ENCODE measurements around the gene RAB3GAP2. TPM values are rescaled to one million over a fixed set of nuclear protein-coding genes. Genes with fewer than 3 reads are reported as not detected.
A peak's percentile ranks its signal among the peaks of the same experiment; 100 is the strongest.

The RAB3GAP2 gene
- total and polyA plus RNA-seq, 8 donors = 34.9 to 43.8 (median 36.2) TPM

- Histone ChIP-seq H3K27ac (peak overlapping the region in 1 of 2 donors; percentile 50), H3K4me3 (no peak overlapping the region), H3K4me1 (peaks cover 0 to 2% of the 10 kb centered on the region in 2 donors), H3K36me3 (peaks cover 0 to 85% of the 10 kb centered on the region in 2 donors), H3K27me3 (no peaks in the 10 kb centered on the region), H3K9me3 (no peaks in the 10 kb centered on the region)
- DNase-seq = no peak
- intact Hi-C loops (cut with DNase I) = no loop called here
- TF ChIP-seq, protein P1, sequence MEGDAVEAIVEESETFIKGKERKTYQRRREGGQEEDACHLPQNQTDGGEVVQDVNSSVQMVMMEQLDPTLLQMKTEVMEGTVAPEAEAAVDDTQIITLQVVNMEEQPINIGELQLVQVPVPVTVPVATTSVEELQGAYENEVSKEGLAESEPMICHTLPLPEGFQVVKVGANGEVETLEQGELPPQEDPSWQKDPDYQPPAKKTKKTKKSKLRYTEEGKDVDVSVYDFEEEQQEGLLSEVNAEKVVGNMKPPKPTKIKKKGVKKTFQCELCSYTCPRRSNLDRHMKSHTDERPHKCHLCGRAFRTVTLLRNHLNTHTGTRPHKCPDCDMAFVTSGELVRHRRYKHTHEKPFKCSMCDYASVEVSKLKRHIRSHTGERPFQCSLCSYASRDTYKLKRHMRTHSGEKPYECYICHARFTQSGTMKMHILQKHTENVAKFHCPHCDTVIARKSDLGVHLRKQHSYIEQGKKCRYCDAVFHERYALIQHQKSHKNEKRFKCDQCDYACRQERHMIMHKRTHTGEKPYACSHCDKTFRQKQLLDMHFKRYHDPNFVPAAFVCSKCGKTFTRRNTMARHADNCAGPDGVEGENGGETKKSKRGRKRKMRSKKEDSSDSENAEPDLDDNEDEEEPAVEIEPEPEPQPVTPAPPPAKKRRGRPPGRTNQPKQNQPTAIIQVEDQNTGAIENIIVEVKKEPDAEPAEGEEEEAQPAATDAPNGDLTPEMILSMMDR (IDR thresholded peaks at IDR 0.05) = no peak
- no peak for ATAC-seq
These were observed 122.5 kb downstream of the RAB3GAP2 start for GRCh38 chr1:220149742-220150141.

- no peaks in the 10 kb centered on the region for H3K9me3 ChIP-seq
- no peak for DNase-seq
- ATAC-seq = no peak
- intact Hi-C loops (cut with DNase I) = no loop called here
- peaks cover 0 to 79% of the 10 kb centered on the region in 2 donors for H3K36me3 ChIP-seq
- no peak overlapping the region for H3K27ac ChIP-seq
- no peaks in the 10 kb centered on the region for H3K27me3 ChIP-seq
- H3K4me1 ChIP-seq = no peaks in the 10 kb centered on the region
- TF ChIP-seq, protein P1 (IDR thresholded peaks at IDR 0.05) = no peak
- no peak overlapping the region for H3K4me3 ChIP-seq
These were observed 128.2 kb downstream of the RAB3GAP2 start for GRCh38 chr1:220144051-220144450.

- H3K4me3 ChIP-seq = no peak overlapping the region
- peaks cover 0 to 6% of the 10 kb centered on the region in 2 donors for H3K4me1 ChIP-seq
- no peaks in the 10 kb centered on the region for H3K9me3 ChIP-seq
- DNase-seq (no peak), ATAC-seq (no peak)
- no peaks in the 10 kb centered on the region for H3K27me3 ChIP-seq
- TF ChIP-seq, protein P1 (IDR thresholded peaks at IDR 0.05) = no peak
- intact Hi-C loops (cut with DNase I) = no loop called here
- H3K36me3 ChIP-seq = peaks cover 0 to 75% of the 10 kb centered on the region in 2 donors
- no peak overlapping the region for H3K27ac ChIP-seq
These were observed 132.3 kb downstream of the RAB3GAP2 start for GRCh38 chr1:220139966-220140365.

DNA sequence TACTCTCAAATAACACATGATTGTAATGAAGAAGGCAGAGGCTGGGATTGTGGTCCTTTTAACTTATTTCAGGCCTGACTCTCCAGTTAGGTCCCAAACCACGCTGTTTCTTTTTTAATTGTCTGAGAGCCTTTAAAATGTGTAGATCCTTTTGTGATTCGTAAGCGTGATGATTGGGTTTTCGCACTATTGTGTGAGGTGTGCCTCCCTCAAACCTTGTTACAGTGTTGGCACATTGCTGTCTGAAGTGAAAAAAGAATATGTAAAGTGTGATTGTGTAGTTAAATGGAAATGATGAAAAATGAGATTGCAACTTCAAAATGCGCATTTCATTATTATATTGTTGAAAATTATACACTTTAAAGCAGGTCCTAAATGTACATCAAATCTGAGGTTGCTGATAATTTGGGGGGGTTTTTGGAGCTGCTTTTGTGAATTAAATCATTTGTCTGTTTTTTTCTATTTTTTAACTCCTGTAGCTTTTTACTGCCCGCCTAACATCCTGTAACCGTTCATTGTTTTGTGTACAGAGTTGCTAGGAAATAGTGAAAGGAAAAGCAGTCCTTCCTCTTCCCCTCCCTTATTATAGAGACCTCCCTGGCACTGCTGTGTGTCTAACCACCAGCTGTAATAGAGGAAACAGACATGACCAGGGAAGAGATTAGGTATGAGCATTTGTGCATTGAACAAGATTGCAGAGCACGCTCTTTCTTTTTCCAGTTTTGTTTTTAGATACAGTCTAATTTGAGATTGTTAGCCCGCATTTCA, 135.1 kb downstream of the RAB3GAP2 start:
- TF ChIP-seq, protein P1 (IDR thresholded peaks at IDR 0.05) = no peak
- peak; percentile 80 for ATAC-seq
- Histone ChIP-seq H3K36me3 (peaks cover 0 to 81% of the 10 kb centered on the region in 2 donors), H3K27me3 (no peaks in the 10 kb centered on the region), H3K4me3 (no peak overlapping the region), H3K9me3 (no peaks in the 10 kb centered on the region), H3K4me1 (peaks cover 0 to 6% of the 10 kb centered on the region in 2 donors), H3K27ac (peak overlapping the region in 1 of 2 donors; percentile 9)
- DNase-seq = peak in 1 of 4 donors; percentile 35
- intact Hi-C loops (cut with DNase I) = no loop called here

GRCh38 chr1:220135755-220136154, 136.5 kb downstream of the RAB3GAP2 start:
- no peak overlapping the region for H3K4me3 ChIP-seq
- DNase-seq (no peak), ATAC-seq (no peak)
- TF ChIP-seq, protein P1 (IDR thresholded peaks at IDR 0.05) = no peak
- H3K36me3 ChIP-seq = peaks cover 0 to 67% of the 10 kb centered on the region in 2 donors
- H3K4me1 ChIP-seq = peaks cover 0 to 6% of the 10 kb centered on the region in 2 donors
- intact Hi-C loops (cut with DNase I) = no loop called here
- no peaks in the 10 kb centered on the region for H3K27me3 ChIP-seq
- no peak overlapping the region for H3K27ac ChIP-seq
- H3K9me3 ChIP-seq = no peaks in the 10 kb centered on the region
